Stimulated activated CD4-positive, alpha-beta T cell treated with anti-CD3 and anti-CD28 coated beads, Interleukin-1b, Interleukin-23, amount 100 ng/mL, for 4 hours (primary cell): ENCODE measurements around the gene LINGO1.

Source experiments
- DNase-seq, 2 donors: peaks; one replicate each; pipeline ENCODE4 v3.0.0-alpha.2; 2020; ENCODE audit warnings: low read depth in 2 of 2

LINGO1 gene

DNA sequence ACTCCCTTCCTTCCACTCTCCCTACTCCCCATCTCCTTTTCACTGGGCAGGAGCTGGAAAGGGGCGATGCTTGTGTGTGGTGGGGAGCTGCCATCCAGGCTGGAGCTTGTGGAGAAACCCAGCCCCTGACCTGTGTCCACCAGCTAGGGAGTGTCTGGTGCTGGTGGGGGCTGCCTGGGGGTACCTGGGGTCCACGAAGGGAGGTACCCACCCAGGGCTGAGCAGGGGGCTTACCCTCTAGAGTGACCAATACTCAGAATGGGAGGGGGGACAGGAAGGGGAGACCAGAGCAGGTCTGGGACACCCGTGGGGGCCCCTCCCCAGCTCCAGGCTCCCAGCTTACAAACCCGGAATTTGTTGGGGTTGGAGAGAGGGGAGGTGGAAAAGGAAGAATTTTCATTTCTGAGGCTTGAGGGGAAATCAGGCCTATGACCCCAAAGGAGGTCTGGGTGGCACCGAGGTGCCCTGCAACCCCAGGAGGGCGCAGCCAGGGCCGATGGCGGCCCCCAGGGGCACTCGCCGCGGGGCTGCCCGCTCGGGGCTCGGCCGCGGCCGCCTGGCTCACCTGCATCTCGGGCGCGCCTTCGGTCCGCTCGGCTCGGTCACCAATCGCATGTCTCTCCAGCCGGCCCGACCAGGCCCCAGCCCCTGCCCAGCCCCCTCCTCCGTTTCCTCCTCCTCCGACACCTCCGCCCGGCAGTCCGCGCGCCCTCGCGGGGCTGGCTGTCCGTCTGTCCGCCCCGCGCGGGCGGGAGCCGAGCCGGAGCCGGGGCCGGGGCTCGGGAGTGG lies 773 bp downstream of the LINGO1 start:
- no peak for DNase-seq

DNA sequence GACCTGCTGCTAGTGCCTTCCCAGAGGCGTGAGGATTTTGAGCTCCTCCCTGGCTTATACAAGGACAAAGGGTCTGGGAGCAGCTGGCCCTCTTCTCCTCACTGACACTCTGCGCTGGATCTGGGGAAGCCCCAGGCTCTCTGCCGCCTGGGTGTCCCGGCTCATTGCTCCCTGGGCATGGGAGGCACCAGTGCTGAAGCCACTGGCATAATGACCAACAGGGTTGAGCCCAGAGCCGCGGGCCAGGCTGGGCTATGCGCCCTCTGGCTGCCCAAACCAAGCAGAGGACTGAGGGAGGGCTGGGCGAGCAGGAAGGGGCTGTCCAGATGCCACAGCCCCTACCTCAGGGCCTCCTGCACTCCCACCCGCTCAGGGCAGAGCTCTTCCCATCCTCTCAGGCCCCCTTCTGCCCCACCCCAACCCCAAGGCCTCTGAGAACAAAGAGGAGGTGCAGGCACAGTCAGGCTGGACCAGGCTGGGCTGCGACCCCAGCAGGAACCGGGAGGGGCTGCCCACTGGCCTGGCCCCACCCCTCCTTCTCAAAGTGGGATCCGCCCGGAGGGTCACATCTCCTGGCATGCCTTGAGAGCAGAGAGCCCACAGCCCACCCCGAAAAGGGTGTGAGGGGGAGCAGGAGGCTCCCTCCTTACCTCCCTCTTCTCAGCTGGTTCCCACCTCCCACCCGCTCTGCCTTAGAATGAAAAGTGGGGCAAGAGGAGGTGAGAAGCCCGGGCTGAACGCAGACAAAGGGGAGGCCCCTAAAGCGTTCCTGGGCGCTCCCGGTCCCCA lies 1.6 kb downstream of the LINGO1 start:
- DNase-seq: no peak

DNA sequence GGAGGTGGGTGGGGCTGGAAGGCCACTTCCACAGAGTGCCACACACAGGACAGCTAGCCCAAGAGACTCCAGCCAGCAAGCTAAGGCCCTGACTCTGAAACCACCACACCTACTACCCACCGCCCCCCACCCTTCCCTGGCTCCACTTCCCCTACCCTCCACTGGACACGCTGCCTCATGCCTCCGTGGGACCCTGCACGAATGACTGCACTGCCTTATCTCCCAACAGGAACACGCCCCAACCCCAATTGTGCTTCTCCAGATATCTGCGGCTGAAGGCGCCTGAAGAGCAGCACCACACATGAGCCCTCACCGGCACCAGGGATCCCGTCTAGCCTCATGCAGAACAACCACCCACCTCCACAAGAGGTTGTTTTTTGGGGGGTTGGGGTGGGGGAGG lies 2.7 kb downstream of the LINGO1 start:
- DNase-seq: no peak

DNA sequence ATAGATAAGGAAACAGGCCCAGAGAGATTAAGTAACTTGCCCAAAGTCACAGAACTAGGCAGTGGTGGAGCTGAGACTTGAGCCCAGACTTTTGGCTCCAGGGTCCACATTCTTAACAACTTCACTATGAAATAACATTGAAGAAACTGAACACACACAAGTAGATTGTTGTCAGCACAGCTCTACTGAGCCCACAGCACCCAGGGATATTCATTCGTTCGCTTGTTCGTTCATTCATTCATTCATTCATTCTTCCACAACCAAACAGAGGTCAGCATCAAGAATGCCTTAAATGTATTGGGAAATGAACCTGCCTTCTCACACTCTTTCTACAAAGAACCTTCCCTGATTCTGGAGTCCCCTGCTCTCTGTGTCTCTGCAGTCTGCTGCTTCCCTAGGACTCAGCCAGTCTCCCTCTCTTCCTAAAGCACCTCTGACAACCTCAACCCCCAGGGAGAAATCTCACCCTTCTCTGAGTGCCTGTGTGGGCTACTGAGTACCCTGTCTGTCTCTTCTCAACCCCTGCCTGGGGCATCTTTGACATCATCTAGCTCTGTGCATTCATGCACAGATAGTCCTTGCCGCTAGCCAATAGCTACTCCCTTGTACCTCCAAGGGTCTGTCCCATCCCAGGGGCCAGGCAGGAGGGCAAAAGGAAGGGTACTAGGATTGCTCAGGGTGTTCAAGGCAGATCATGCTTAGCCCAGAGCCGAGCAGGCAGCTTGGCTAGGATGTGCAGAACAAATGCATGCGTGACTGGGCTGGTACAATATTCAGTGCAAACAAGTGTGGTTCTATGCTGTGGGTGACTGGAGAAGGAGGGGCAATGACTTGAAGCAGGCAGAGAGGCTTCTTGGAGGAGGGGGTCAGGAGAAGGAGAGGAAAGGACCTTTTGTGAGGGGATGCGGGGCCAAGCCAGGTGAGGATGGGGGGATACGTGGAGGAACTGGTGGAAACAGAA lies 3.4 kb downstream of the LINGO1 start:
- DNase-seq: no peak

DNA sequence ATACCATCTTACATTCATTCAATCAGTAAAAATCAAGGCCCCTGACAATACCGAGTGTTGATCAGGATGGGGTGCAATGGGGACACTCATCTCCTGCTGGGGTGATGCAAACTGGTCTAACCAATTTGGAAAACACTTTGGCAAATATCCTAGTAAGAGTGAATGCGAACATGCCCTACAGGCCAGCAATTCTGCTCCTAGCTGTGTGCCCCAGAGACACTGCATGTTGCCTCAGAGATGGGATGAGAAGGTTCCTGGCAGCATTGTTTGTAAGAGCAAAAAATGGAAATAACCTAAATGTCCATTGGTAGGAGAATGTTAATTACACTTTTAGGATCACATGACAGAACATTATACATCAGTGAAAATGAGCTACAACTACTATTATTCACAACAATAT lies 4.7 kb downstream of the LINGO1 start:
- DNase-seq: no peak

DNA sequence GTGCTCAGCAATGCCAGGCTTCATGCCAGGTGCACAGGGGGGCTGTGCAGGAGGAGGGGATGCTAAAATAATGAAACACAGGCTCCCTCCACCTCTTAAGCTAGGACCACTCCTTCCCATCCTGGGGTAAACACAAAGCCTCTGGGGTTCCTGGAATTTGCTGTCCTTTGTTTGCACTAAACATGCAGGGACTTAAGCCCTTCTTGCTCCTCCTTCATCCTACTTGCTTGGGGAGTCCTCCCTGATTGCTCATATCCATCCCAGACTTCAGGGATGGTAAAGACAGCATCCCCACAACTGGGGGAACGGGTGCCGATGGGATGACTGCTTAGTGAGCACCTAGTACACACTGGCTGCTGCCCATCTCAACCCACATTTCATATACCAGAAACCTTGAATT lies 5.1 kb downstream of the LINGO1 start:
- no peak for DNase-seq

DNA sequence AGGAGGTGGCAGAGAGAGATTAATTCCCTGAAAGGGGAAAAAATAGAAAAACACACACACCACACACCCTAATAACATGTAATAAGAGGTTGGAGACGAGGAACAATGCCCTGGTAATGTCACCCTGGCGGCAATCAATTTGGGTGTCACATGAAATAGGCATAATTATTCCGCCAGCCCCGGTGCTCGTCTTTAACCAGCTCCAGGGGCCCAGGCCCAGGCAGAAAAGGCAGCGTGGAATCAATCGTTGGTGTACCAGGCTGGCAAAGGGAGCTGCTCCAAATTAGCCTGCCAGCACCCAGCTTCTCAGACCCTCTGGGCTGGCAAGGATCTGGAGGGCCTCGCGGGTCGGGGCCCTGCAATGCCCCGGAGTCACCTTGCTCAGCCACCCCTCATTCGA lies 5.6 kb downstream of the LINGO1 start:
- no peak for DNase-seq

DNA sequence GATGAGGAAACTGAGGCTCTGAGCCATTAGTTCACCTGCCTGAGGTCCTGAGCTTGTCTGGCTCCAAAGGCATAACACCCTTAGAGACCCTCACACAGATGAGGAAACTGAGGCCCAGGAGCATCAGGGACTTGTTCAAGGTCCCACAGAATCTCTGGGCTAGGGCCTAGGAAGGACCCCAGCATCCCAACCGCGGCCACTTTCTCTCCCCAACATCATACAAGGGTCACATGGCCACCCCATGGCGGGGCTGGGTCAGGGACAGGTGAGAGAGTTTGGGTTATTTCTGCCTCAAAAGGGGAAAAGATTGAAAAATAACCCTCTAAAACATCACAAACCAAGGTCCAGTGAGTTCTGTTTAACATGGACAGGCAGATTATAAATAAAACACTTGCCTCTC lies 6.7 kb downstream of the LINGO1 start:
- no peak for DNase-seq

DNA sequence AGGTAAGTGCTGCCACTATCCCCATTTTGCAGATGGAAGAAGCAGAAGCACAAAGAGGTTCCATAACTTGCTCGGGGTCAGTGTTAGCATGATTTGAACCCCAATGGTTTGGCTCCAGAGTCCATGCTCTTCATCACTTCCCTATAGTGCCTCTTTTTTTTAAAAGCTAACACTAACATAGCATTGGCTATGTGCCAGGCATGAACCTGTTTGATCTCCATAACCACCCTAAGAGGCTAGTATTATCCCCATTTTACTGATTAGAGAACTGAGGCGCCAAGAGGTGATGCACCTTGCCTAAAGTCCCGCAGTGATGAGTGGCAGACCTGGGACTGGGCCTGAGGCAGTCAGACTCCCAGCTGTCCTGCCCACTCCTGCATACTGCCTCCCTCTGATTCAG lies 7.3 kb downstream of the LINGO1 start:
- DNase-seq: no peak

DNA sequence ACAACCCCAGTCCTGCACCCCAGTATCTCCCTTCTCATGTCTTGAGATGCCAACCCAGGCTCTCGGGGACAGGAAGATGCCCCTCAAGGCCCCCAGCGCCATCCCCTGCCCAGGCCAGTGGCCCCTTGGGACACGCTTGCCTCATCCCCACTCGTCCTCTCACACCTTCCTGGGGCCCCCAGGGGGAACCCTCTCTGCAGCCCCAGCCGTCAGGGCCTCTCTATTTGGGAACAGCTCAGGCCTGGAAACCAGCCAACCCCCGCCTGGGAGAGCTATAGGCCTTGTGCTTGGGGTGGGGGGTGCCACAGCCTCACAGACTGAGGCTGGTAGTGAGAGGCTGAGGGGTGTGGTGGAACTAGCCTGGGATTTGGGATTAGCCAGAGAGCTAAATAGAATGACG lies 7.8 kb downstream of the LINGO1 start:
- no peak for DNase-seq

DNA sequence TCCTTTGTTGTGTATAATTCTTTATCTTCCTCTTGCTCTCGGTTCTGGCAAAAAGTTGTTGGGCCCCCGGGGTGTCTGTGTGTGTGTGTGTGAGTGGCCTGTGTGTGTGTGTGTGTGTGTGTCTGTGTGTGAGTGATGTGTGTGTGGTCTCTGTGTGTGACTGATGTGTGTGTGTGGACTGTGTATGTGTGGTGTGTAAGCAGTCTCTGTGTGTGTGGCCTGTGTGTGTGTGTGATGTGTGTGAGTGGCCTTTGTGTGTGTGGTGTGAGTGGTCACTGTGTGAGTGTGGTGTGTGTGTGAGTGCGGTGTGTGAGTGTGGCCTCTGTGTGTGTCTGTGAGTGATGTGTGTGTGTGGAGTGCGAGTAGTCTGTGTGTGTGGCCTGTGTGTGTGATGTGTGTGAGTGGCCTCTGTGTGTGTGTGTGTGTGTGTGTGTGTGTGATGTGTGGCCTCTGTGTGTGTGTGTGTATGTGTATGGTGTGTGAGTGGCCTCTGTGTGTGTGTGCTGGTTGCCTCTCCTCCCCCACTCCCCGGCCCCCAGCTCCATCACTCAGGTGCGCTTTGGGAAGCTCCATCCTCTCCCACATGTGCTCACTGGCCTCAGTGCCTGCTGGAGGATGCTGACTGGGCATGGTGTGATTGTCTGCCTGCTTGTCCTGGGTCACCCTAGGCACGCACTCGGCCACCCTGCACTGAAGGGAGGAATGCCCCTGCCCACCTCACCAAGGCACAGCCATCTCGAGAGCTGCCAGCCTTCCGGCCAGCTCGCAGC lies 8.8 kb downstream of the LINGO1 start:
- DNase-seq: no peak

DNA sequence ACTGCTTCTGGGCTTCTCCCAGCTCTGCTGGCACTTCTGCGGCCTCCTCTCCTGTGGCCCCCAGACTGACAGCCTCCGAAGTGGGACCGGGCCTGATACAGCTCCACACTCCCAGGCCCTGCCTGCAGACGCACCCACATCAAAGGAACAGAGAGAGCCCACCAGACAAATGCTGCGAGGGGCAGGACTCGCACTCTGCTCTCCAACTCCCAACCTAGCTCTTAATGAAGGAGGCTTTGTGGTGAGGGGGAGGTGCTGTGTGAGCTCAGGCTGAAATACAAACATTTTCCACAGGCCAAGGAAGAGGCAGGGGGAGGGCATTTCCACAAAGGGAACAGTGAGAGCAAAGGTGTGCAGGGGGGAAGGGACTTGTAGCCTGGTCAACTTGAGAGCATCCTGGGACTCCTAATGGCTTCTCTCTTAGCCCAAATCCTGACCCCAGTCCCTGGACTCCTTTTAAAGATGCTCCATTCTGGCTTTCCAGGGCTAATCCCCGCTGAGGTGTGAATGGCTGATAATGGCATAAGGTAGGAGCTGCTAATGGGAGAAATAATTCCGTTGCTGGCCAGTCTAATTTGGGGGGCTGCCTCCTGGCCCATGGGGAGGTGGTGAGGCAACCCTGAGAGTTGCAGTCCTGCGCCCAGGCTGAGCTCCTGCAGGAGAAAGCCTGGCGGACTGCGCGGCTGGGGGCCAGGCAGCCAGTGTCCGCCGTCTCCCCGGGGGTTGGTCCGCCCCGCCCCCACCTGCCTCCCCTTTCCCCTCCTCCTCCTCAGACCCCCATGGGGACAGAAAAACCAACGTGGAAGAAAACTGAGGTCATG lies 9.6 kb downstream of the LINGO1 start:
- DNase-seq: no peak

DNA sequence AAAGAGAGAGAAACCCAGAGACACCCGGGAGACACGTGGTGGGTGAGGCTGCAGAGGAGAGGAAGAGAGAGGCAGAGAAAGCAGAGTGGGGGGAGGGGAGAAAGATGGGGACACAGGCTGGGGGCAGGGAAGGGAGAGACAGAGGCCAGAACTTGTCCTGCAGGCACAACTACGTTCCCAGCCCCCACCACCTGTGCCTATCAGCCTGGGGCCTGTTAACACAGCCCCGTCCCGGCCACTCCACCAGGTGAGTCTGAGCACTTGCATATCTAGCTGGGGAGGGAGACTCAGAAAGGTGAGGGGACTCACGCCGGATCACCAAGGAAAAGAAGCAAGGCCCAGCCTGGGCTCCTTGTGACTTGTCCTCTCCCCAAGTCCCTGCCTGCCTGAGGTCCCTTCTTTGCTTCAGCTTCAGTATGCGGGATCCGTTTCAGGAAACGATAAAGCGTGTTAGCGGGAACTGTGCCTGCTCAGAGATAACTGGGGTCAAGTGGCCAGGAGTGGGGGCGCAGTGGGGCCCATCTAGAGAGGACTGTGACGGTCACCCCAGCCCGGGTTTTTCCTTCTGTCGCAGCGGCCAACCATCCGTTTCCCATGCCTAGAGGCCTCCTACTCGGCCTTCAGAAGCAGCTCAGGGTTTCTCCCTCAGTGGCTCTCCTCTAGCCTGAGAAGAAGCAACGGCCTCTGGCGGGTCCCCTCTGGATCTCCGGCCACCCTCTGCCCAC lies 10.3 kb downstream of the LINGO1 start:
- DNase-seq: no peak

DNA sequence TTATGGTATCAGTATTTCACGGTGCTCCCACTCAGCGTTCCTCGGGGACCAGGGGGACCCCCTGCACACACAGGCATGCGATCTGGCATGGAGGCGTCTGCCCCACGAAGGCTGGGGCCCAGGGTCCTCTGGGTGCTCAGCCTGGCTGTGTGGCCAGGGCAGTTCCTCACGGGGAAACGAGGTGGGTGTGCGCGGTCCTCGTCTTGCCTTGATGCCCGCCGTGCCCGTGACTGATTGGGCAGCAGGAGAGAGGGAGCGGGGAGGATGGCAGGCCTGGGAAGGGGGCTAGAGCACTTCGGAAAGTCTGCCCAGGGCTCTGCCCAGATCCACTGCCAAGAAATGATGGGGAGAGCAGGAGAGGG lies 10.9 kb downstream of the LINGO1 start:
- no peak for DNase-seq

DNA sequence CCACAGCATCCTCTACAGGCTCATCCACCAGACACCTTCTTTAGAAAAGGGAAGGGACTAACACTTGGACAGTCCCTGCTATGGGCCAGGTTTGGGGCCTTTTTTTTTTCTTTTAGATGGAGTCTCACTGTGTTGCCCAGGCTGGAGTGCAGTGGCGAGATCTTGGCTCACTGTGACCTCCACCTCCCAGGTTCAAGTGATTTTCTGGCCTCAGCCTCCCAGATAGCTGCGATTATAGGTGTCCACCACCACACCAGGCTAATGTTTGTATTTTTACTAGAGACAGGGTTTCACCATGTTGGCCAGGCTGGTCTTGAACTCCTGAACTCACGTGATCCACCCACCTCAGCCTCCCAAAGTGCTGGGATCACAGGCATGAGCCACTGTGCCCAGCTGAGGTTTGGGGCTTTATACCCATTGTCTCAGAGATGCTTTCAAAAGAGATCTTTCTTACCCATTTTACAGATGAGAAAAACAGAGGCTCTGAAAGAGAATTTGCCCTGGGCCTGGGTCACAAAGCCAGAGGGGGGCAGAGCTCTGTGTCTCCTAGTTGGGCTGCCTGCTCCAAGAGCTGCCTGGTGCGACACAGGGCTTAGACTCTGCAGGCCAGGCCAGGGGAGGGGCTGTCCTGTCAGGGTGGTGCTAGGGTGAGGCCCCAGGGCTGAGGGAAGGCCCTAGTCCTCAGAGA lies 11.6 kb downstream of the LINGO1 start:
- no peak for DNase-seq

DNA sequence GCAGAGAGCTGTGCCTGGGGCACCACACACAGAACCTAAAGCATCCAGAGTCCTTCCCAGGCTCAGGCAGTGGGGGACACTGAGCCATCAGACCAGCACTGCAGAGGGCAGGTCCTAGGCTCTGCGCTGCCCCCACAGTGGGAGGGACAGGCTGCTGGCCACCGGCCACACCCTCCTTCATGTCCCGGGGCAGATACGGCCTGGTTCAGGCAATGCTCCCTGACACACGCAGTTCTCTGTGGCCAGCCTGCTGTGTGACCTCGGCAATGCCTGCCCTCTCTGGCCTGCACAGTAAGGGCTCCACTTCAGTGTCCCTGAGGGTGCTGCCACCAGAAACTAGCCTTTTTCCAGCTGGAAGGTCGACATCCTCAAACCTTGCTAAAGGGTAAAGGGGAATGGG lies 12.4 kb downstream of the LINGO1 start:
- no peak for DNase-seq

DNA sequence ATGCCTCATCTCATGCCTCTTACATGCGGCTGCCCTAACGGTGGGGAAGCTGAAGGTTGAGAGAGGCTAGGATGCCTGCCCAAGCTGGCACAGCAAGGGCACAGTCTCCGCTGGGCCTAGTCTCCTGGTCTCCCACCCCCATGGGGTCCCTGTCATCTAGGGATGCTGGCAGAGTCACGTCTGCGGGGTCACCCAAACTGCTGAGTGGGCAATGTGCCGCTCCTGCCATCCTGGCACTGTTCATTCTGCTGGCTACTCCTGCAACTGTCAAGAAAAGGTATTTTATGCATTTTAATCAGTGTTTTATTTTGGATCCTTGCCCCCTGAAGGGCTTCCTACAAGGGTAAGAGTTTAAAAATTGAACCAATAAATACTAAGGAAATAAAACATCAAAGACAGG lies 12.8 kb downstream of the LINGO1 start:
- DNase-seq: no peak

DNA sequence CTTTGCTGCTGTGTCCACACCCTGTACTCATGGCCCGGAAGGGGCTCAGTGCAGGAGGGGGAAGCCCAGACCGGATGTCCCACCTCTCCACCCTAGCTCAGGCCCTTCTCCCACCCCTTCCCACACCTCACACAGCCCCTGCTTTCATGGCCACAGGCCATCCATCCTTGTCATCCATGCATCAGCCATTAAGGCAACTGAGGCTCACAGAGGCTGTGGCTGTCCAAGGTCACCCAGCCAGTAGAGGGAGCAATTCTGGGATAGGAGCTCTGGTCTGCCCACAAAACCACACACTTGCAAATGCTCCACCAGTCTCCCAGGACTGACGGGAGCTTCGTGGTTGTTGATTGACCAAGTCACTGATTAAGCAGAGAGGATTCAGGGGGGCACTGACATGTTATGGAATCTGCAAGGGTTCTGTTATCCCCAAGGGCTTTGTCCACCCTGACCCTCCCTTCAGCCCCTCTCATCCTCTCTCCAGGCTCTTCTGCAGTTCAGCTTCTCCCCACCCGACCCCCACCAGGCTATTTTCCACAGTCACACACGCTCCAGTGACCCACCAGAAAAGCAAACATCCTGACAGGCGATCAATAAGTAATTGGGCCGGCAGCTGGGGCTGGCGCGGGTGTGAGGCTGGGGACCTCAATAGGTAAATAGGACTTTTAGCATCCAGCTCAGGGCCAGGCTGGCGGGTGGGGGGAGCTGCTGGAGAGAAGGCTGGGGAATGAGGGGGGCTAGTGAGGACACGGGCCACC lies 15.1 kb downstream of the LINGO1 start:
- no peak for DNase-seq

DNA sequence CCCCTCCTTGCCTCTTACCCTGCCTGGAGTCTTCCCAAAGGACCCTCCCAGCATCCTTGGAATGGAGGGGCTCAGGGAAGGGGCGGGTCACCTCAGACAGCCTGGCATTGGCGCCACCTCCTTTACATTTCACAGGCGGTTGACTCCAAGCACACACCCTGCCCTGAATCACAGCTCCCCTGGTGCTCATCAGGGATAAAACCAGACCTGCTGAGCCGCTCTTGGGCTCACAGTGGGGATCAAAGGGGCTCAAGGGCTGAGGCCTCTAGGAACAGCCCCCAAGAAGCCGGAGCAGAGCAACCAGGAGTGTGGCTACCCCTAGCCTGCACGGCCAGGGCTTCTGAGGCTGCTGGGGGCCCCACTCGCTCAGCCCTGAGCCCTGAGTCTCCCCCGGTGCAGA lies 16.6 kb downstream of the LINGO1 start:
- no peak for DNase-seq
